Right lobe of liver (tissue), 6 donors: ENCODE measurements around the gene AARS1. TPM values are rescaled to one million over a fixed set of nuclear protein-coding genes. Genes with fewer than 3 reads are reported as not detected.
A peak's percentile ranks its signal among the peaks of the same experiment; 100 is the strongest.
"Not testable (repeated sequence)": the region's sequence is repeated elsewhere in the genome, so short reads cannot be mapped to it uniquely, and the experiment has no call there.

ENCODE experiments used
- ATAC-seq, 4 donors: fragments of 200-7000 bp; cut with Tn5 transposase; one replicate each; pipeline ENCODE4 v1.9.1; 2020; ENCODE audit warnings: mild to moderate bottlenecking in 4 of 4, moderate library complexity in 4 of 4
- DNase-seq, 3 donors: peaks; one replicate each; pipeline ENCODE4 v3.0.0-alpha.2; 2020
- H3K27ac ChIP-seq, 3 donors: fragments of 200-600 bp; one replicate each; pipeline ENCODE4 v1.8.0; 2022
- H3K27me3 ChIP-seq, 2 donors: fragments of 200-600 bp; one replicate each; pipeline ENCODE4 v1.8.0; 2022
- H3K36me3 ChIP-seq, 4 donors: fragments of 200-600 bp; sonication (generic) in 1 of 4; one replicate each; pipeline versions ENCODE4 v1.5.1 to v1.8.0; 2017 to 2022; ENCODE audit warnings: control low read depth in 1 of 4
- H3K4me1 ChIP-seq, 4 donors: fragments of 200-600 bp; sonication (generic) in 1 of 4; one replicate each; pipeline versions ENCODE4 v1.5.1 to v1.8.0; 2017 to 2022; ENCODE audit warnings: control low read depth in 1 of 4
- H3K4me3 ChIP-seq, 3 donors: fragments of 200-600 bp; one replicate each; pipeline ENCODE4 v1.8.0; 2022
- H3K9me3 ChIP-seq, 4 donors: fragments of 200-600 bp; sonication (generic) in 1 of 4; one replicate each; pipeline versions ENCODE4 v1.5.1 to v1.8.0; 2017 to 2022; ENCODE audit warnings: control low read depth in 1 of 4
- POLR2A ChIP-seq: fragments of 450-650 bp; IDR thresholded peaks from one replicate; pipeline ENCODE4 v1.6.1; 2017; ENCODE audit warnings: antibody characterized with exemption, mild to moderate bottlenecking
- WGBS: methylation state at CpG from one replicate; pipeline ENCODE4 v1.1.6; 2018; ENCODE audit warnings: low coverage, low lambda C conversion rate; ENCODE audit not compliant: insufficient coverage; ENCODE audit errors: missing lambda C conversion rate; 5-methylcytosine and 5-hydroxymethylcytosine counted together
- intact Hi-C, 2 donors: fragments of 100-400 bp; cut with DNase I; formaldehyde crosslinking; loops; one replicate each; pipeline versions ENCODE4 v1.11.2 to v1.14.1; 2022
- total RNA-seq, 6 experiments: library from RNA; depleted of rRNA in 2 of 6; stranded (reverse); fragments of >200 nt in 2 of 6; fragmentation: NEBNext Ultra II Directional in 3 of 6; extraction: Animal tissue kit (Norgen Biotek cat#: 25700) in 3 of 6; gene quantifications; one replicate each; pipeline versions ENCODE4 v1.1.0 to v1.2.4, GENCODE V29; 2016 to 2023
- TF ChIP-seq, protein P1 (sequence below), 4 donors: fragments of 200-600 bp in 3 of 4; fragments of 450-650 bp in 1 of 4; IDR thresholded peaks; one replicate each; pipeline versions ENCODE4 v1.5.1 to v1.8.0; 2016 to 2022; ENCODE audit warnings: antibody characterized with exemption in 4 of 4, mild to moderate bottlenecking in 2 of 4
- donor health status: DM: no; HTN: yes; CAD: no.
- donor health status: DM: no; HTN: no; CAD: no.
- donor health status: DM: no; HTN: no; CAD: no.
- donor health status: DM: no; HTN: yes; CAD: no.
- donor health status: DM: no; HTN: yes; CAD: no.

Gene AARS1
- total RNA-seq, 6 experiments from 2014 or later, result 74.2 to 91.8 (median 80.7) TPM

DNA sequence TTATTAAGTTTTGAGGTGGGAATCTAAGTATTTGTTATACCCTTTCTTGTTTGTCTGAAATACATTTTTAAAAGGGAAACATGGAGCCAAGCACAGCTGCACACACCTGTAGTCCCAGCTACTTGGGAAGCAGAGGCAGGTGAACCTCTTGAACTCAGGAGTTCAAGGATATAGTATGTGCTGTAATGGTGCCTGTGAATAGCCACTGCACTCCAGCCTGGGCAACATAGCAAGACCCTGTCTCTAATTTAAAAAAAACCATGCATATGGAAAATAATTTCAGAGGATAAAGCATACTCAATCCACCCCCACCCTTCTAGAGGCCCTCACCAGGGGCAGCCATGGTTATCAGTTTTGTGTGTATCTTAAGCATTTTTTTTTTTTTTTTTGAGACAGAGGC lies 6.3 kb upstream of the AARS1 start:
- ATAC-seq, result no peak
- intact Hi-C loops, result no loop called here

DNA sequence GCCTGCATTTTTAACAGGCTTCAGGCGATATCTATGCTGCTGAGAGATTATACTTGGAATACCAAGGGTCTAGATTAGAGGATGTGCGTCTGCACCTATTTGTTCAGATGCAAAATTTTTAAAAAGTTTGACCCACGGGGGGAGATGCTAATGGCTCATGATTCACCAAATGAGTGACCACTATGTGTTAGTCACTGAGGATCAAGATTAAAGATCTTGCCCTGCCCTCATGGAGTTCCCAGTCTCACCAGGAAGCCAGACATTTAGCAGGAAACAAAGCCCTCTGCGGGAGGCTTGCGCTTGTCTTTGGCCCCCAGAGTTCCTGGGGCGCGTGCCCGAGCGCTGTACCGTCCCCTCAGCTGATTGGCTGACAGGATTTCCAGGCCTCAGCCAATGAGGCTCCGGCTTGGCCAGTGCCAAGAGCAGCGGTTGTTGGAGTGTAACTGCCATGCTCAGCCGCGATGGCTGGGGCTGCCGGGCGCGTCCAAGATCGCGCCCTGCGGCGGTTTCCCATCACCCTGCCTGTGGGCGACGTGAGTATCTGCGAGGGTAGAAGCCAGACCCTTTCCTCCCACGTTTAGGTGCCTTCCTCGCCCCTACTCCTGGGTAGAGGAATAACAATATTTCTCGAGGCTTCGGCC lies 5.2 kb upstream of the AARS1 start:
- H3K27ac ChIP-seq, result no peak overlapping the region
- intact Hi-C loops, result no loop called here
- DNase-seq (peak in 1 of 3 donors; percentile 37), ATAC-seq (no peak)
- no peaks in the 10 kb centered on the region for H3K36me3 ChIP-seq
- 92% methylated on average over 8 of the region's 28 CpGs for WGBS
- H3K4me3 ChIP-seq, result no peak overlapping the region
- no peaks in the 10 kb centered on the region for H3K9me3 ChIP-seq
- TF ChIP-seq POLR2A, result no peak
- TF ChIP-seq, protein P1, sequence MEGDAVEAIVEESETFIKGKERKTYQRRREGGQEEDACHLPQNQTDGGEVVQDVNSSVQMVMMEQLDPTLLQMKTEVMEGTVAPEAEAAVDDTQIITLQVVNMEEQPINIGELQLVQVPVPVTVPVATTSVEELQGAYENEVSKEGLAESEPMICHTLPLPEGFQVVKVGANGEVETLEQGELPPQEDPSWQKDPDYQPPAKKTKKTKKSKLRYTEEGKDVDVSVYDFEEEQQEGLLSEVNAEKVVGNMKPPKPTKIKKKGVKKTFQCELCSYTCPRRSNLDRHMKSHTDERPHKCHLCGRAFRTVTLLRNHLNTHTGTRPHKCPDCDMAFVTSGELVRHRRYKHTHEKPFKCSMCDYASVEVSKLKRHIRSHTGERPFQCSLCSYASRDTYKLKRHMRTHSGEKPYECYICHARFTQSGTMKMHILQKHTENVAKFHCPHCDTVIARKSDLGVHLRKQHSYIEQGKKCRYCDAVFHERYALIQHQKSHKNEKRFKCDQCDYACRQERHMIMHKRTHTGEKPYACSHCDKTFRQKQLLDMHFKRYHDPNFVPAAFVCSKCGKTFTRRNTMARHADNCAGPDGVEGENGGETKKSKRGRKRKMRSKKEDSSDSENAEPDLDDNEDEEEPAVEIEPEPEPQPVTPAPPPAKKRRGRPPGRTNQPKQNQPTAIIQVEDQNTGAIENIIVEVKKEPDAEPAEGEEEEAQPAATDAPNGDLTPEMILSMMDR (IDR thresholded peaks at IDR 0.05), result no peak
- H3K4me1 ChIP-seq, result peaks cover 0 to 9% (median 2%) of the 10 kb centered on the region in 4 donors
- H3K27me3 ChIP-seq, result no peaks in the 10 kb centered on the region

More for the DNA sequence above, 6.3 kb upstream of the AARS1 start:
- Histone ChIP-seq H3K4me3 (no peak overlapping the region), H3K36me3 (no peaks in the 10 kb centered on the region), H3K27ac (no peak overlapping the region), H3K9me3 (no peaks in the 10 kb centered on the region), H3K4me1 (peaks cover 0 to 12% (median 0%) of the 10 kb centered on the region in 4 donors), H3K27me3 (no peaks in the 10 kb centered on the region)
- TF ChIP-seq, protein P1 (IDR thresholded peaks at IDR 0.05), result no peak
- no peak for TF ChIP-seq POLR2A
- DNase-seq, result peak in 1 of 3 donors; percentile 1

DNA sequence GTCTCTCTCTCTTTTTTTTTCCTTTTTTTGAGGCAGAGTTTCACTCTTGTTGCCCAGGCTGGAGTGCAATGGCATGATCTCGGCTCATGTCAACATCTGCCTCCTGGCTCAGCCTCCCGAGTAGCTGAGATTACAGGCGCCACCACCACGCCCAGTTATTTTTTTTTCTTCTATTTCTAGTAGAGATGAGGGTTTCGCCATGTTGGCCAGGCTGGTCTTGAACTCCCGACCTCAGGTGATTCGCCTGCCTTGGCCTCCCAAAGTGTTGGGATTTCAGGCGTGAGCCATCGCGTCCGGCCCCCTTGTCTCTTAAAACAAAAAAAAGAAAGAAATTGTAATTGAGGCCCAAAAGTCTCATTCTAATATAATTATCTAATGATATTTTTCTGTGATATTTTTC lies 2.8 kb upstream of the AARS1 start:
- intact Hi-C loops, ATAC-seq, H3K27ac ChIP-seq, H3K4me3 ChIP-seq, H3K9me3 ChIP-seq, H3K27me3 ChIP-seq, H3K36me3 ChIP-seq: not testable (repeated sequence)
- 90% methylated on average over 11 of the region's 11 CpGs for WGBS
- DNase-seq, result peak in 1 of 3 donors; percentile 6
- H3K4me1 ChIP-seq, result peaks cover 0 to 13% (median 2%) of the 10 kb centered on the region in 4 donors

DNA sequence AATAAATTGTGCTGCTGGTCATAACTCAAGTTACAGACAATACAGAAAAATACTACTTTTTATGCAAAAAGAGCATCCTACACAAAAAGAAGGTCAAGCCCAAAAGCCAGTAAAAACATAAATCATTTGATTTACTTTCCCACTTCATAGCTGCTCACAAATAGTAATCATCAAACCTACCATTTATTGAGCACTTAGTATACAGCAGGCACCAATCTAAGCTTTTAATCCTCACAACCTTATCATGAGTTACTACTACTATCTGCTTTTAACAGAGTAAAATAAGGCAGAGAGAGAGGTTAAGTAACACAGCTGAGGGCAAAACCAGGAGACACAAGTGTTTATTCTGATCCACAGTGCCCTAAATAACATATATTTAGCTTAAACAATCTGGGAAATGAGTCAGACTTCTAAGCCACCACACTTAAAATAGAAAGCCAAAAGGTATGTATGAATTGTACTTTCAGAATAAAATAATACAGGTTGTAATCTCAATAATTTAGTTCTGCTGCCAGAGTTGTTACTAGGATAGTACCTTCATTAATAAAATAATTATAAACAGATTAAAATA lies 1.7 kb upstream of the AARS1 start:
- Histone ChIP-seq H3K27me3 (no peaks in the 10 kb centered on the region), H3K27ac (no peak overlapping the region), H3K4me3 (no peak overlapping the region), H3K36me3 (no peaks in the 10 kb centered on the region), H3K4me1 (peaks cover 0 to 17% (median 2%) of the 10 kb centered on the region in 4 donors), H3K9me3 (no peaks in the 10 kb centered on the region)
- no peak for DNase-seq
- no peak for TF ChIP-seq POLR2A
- TF ChIP-seq, protein P1 (IDR thresholded peaks at IDR 0.05), result no peak
- ATAC-seq, result no peak
- intact Hi-C loops, result no loop called here

DNA sequence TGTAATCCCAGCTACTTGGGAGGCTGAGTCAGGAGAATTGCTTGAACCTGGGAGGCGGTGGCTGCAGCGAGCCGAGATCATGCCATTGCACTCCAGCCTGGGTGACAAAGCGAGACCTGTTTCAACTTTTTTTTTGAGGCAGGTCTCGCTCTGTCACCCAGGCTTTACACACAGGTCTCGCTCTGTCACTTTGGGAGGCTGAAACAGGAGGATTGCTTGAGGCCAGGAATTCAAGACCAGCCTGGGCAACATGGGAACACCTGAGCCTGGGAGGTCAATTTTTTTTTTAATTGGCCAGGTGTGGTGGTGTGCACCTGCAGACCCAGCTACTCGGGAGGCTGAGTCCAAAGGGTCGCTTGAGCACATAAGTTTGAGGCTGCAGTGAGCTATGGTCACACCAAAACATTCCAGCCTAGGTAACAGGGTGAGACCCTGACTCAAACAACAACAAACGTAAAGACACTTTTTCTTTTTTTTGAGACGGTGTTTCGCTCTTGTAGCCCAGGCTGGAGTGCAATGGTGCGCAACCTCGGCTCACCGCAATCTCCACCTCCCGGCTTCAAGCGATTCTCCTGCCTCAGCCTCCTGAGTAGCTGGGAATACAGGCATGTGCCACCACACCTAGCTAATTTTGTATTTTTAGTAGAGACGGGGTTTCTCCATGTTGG lies 1.9 kb downstream of the AARS1 start:
- H3K4me3 ChIP-seq, result peak overlapping the region in 2 of 3 donors; percentile 79 to 88

More for the DNA sequence above, 1.9 kb downstream of the AARS1 start:
- DNase-seq, result peak in 1 of 3 donors; percentile 35
- Histone ChIP-seq H3K4me1 (peaks cover 0 to 39% (median 11%) of the 10 kb centered on the region in 4 donors), H3K36me3 (peaks cover 0 to 16% (median 2%) of the 10 kb centered on the region in 4 donors)
- H3K27ac ChIP-seq, H3K9me3 ChIP-seq, H3K27me3 ChIP-seq, intact Hi-C loops, ATAC-seq: not testable (repeated sequence)
- 100% methylated on average over 3 of the region's 17 CpGs for WGBS
